Neural progenitor cell (in vitro differentiated cells): ENCODE results near the gene HDAC4. TPM values are rescaled to one million over a fixed set of nuclear protein-coding genes. Genes with fewer than 3 reads are reported as not detected.
A peak's percentile ranks its signal among the peaks of the same experiment; 100 is the strongest.

Experiments used
- DNase-seq: peaks from one replicate; pipeline ENCODE4 v3.0.0-alpha.2; 2016; ENCODE audit warnings: low spot score
- H2AFZ ChIP-seq: fragments of 200-600 bp; sonication (generic); replicated peaks from 2 replicates; pipeline ENCODE4 v1.6.1; 2016; ENCODE audit warnings: antibody characterized with exemption
- H3F3A ChIP-seq: fragments of 200-600 bp; sonication (generic); 2 replicates; pipeline ENCODE4 v1.6.1; 2016; ENCODE audit warnings: antibody characterized with exemption, low read depth
- H3K27ac ChIP-seq: fragments of 200-600 bp; sonication (generic); 2 replicates; pipeline ENCODE4 v1.5.1; 2016; ENCODE audit warnings: mild to moderate bottlenecking
- H3K27me3 ChIP-seq: fragments of 200-600 bp; sonication (generic); 2 replicates; pipeline ENCODE4 v1.6.1; 2016; ENCODE audit warnings: mild to moderate bottlenecking, moderate library complexity
- H3K36me3 ChIP-seq: fragments of 200-600 bp; sonication (generic); 2 replicates; pipeline ENCODE4 v1.5.1; 2016
- H3K4me1 ChIP-seq: fragments of 200-600 bp; sonication (generic); 2 replicates; pipeline ENCODE4 v1.6.1; 2016; ENCODE audit warnings: mixed run types
- H3K4me2 ChIP-seq: fragments of 200-600 bp; sonication (generic); 2 replicates; pipeline ENCODE4 v1.6.1; 2016
- H3K4me3 ChIP-seq: fragments of 200-600 bp; sonication (generic); 2 replicates; pipeline ENCODE4 v1.5.1; 2016
- H3K79me2 ChIP-seq: fragments of 200-600 bp; sonication (generic); 2 replicates; pipeline ENCODE4 v1.6.1; 2016; ENCODE audit warnings: low read depth
- H3K9ac ChIP-seq: fragments of 200-600 bp; sonication (generic); 2 replicates; pipeline ENCODE4 v1.6.1; 2016
- H3K9me3 ChIP-seq: fragments of 200-600 bp; sonication (generic); 2 replicates; pipeline ENCODE4 v1.5.1; 2016; ENCODE audit warnings: low read depth
- H4K20me1 ChIP-seq: fragments of 200-600 bp; sonication (generic); 2 replicates; pipeline ENCODE4 v1.6.1; 2016; ENCODE audit warnings: low read depth
- H3K27ac Mint-ChIP-seq: 3 replicates; pipeline ENCODE4 v1.8.0; 2021; ENCODE audit warnings: mixed read lengths
- H3K27me3 Mint-ChIP-seq: 2 replicates; pipeline ENCODE4 v1.8.0; 2022; ENCODE audit warnings: low read depth, mild to moderate bottlenecking, inconsistent platforms, moderate library complexity, mixed read lengths; ENCODE audit not compliant: insufficient read depth
- H3K36me3 Mint-ChIP-seq: 3 replicates; pipeline ENCODE4 v1.8.0; 2021; ENCODE audit warnings: mixed read lengths
- H3K4me1 Mint-ChIP-seq: 3 replicates; pipeline ENCODE4 v1.8.0; 2021; ENCODE audit warnings: mixed read lengths
- H3K4me3 Mint-ChIP-seq: 3 replicates; pipeline ENCODE4 v1.8.0; 2021; ENCODE audit warnings: mild to moderate bottlenecking, moderate library complexity, mixed read lengths
- H3K9me3 Mint-ChIP-seq: 3 replicates; pipeline ENCODE4 v1.8.0; 2020; ENCODE audit warnings: mixed read lengths
- CTCF ChIP-seq: fragments of 200-600 bp; sonication (generic); IDR thresholded peaks from 2 replicates; pipeline ENCODE4 v1.5.1; 2017; ENCODE audit warnings: antibody characterized with exemption, mild to moderate bottlenecking
- EZH2 ChIP-seq: fragments of 200-600 bp; sonication (generic); IDR thresholded peaks from 2 replicates; pipeline ENCODE4 v1.6.1; 2017; ENCODE audit warnings: antibody characterized with exemption, mild to moderate bottlenecking, moderate library complexity
- EZH2phosphoT487 ChIP-seq: fragments of 200-600 bp; sonication (generic); IDR thresholded peaks from 2 replicates; pipeline ENCODE4 v1.6.1; 2017; ENCODE audit warnings: antibody characterized with exemption
- total RNA-seq: library from RNA; depleted of rRNA; stranded (reverse); fragments of >200 nt; gene quantifications from 2 replicates; pipeline ENCODE4 v1.2.3, GENCODE V29; 2015; ENCODE audit warnings: low replicate concordance

HDAC4 gene
- total RNA-seq, 1 donor from 2014 or later: 36.0 TPM

GRCh38 chr2:239025951-239026461 is 374.8 kb downstream of the HDAC4 start:
- Histone ChIP-seq H3K27ac (no peak overlapping the region), H2AFZ (no peak overlapping the region), H3K4me1 (no peaks in the 10 kb centered on the region), H4K20me1 (no peaks in the 10 kb centered on the region), H3K36me3 (no peaks in the 10 kb centered on the region), H3K4me3 (no peak overlapping the region), H3K4me2 (no peak overlapping the region), H3F3A (no peaks in the 10 kb centered on the region), H3K9ac (no peak overlapping the region), H3K79me2 (no peaks in the 10 kb centered on the region), H3K27me3 (no peaks in the 10 kb centered on the region), H3K9me3 (no peaks in the 10 kb centered on the region)
- no peak overlapping the region for H3K4me3 Mint-ChIP-seq
- H3K4me1 Mint-ChIP-seq: peaks cover 7% of the 10 kb centered on the region
- TF ChIP-seq EZH2: no peak
- TF ChIP-seq CTCF: no peak
- TF ChIP-seq EZH2phosphoT487: no peak
- no peaks in the 10 kb centered on the region for H3K36me3 Mint-ChIP-seq
- H3K27me3 Mint-ChIP-seq: peaks cover 4% of the 10 kb centered on the region
- H3K9me3 Mint-ChIP-seq: no peaks in the 10 kb centered on the region
- no peak overlapping the region for H3K27ac Mint-ChIP-seq
- no peak for DNase-seq

- H3K36me3 ChIP-seq: no peaks in the 10 kb centered on the region
- H2AFZ ChIP-seq: no peak overlapping the region
- H3K27ac Mint-ChIP-seq: no peak overlapping the region
- no peak overlapping the region for H3K27ac ChIP-seq
- H3K4me3 ChIP-seq: no peak overlapping the region
- no peaks in the 10 kb centered on the region for H3K27me3 ChIP-seq
- no peak for TF ChIP-seq EZH2phosphoT487
- TF ChIP-seq EZH2: no peak
- TF ChIP-seq CTCF: no peak
- no peaks in the 10 kb centered on the region for H3K9me3 Mint-ChIP-seq
- H4K20me1 ChIP-seq: no peaks in the 10 kb centered on the region
- H3K4me2 ChIP-seq: no peak overlapping the region
- peaks cover 9% of the 10 kb centered on the region for H3K4me1 Mint-ChIP-seq
- no peaks in the 10 kb centered on the region for H3K4me1 ChIP-seq
- no peaks in the 10 kb centered on the region for H3K9me3 ChIP-seq
- H3K79me2 ChIP-seq: no peaks in the 10 kb centered on the region
- DNase-seq: no peak
- no peak overlapping the region for H3K9ac ChIP-seq
- H3K27me3 Mint-ChIP-seq: no peaks in the 10 kb centered on the region
- no peaks in the 10 kb centered on the region for H3K36me3 Mint-ChIP-seq
- H3F3A ChIP-seq: no peaks in the 10 kb centered on the region
- no peak overlapping the region for H3K4me3 Mint-ChIP-seq
Measured at GRCh38 chr2:239025096-239025801, 375.6 kb downstream of the HDAC4 start.

GRCh38 chr2:239024226-239024625 is 376.6 kb downstream of the HDAC4 start:
- no peak overlapping the region for H3K4me3 Mint-ChIP-seq
- Histone ChIP-seq H4K20me1 (no peaks in the 10 kb centered on the region), H3K27me3 (no peaks in the 10 kb centered on the region), H3F3A (no peaks in the 10 kb centered on the region), H3K9ac (no peak overlapping the region), H3K4me3 (no peak overlapping the region), H2AFZ (no peak overlapping the region), H3K79me2 (no peaks in the 10 kb centered on the region), H3K36me3 (no peaks in the 10 kb centered on the region), H3K27ac (no peak overlapping the region), H3K4me1 (no peaks in the 10 kb centered on the region), H3K4me2 (no peak overlapping the region), H3K9me3 (no peaks in the 10 kb centered on the region)
- TF ChIP-seq CTCF (no peak), EZH2 (no peak), EZH2phosphoT487 (no peak)
- peak overlapping the region; percentile 69 for H3K27ac Mint-ChIP-seq
- H3K9me3 Mint-ChIP-seq: no peaks in the 10 kb centered on the region
- H3K27me3 Mint-ChIP-seq: no peaks in the 10 kb centered on the region
- H3K36me3 Mint-ChIP-seq: no peaks in the 10 kb centered on the region
- peaks cover 11% of the 10 kb centered on the region for H3K4me1 Mint-ChIP-seq
- DNase-seq: no peak
